H1 (cell line): ENCODE data around the gene AZI2. TPM values are rescaled to one million over a fixed set of nuclear protein-coding genes. Genes with fewer than 3 reads are reported as not detected.

Experiments used
- CTCF ChIA-PET: fragments of 300-600 bp; sonication (Branson Sonifier 250); formaldehyde crosslinking; loops from one replicate; lab custom pipeline; 2021; ENCODE audit not compliant: partially characterized antibody; lab: Charles Lee
- POLR2A ChIA-PET: fragments of 300-600 bp; sonication (Branson Sonifier 250); formaldehyde crosslinking; loops from one replicate; lab custom pipeline; 2021; ENCODE audit warnings: inconsistent platforms; ENCODE audit not compliant: partially characterized antibody; lab: Charles Lee
- DNase-seq, 2 experiments: peaks; one replicate each; pipeline versions ENCODE4 v3.0.0 to v3.0.0-alpha.2; 2010 to 2022; ENCODE audit warnings: low spot score in 2 of 2, low read depth in 1 of 2, mixed read lengths in 1 of 2
- FAIRE-seq: peaks from 2 replicates; lab custom pipeline; 2011; peaks lifted over from hg19 to GRCh38; lab: Jason Lieb, UNC
- H2AFZ ChIP-seq: 2 replicates; pipeline ENCODE4 v1.8.1; 2012; ENCODE audit warnings: low read length, inconsistent platforms
- H2AK5ac ChIP-seq: 2 replicates; pipeline ENCODE4 v1.6.1; 2013; ENCODE audit warnings: low read depth, low read length
- H2BK120ac ChIP-seq: replicated peaks from 2 replicates; pipeline ENCODE3; 2013; ENCODE audit warnings: low read depth, low read length, inconsistent platforms
- H2BK12ac ChIP-seq: 2 replicates; pipeline ENCODE4 v1.6.1; 2013; ENCODE audit warnings: low read depth, low read length
- H2BK15ac ChIP-seq: 2 replicates; pipeline ENCODE4 v1.6.1; 2013; ENCODE audit warnings: low read length
- H2BK20ac ChIP-seq: 2 replicates; pipeline ENCODE4 v1.6.1; 2013; ENCODE audit warnings: low read length
- H2BK5ac ChIP-seq: 2 replicates; pipeline ENCODE4 v1.6.1; 2013; ENCODE audit warnings: low read depth, low read length
- H3K14ac ChIP-seq: 2 replicates; pipeline ENCODE4 v1.6.1; 2013; ENCODE audit warnings: inconsistent platforms; ENCODE audit not compliant: insufficient read length
- H3K18ac ChIP-seq: 2 replicates; pipeline ENCODE4 v1.6.1; 2013; ENCODE audit warnings: low read length; ENCODE audit errors: extremely low read depth
- H3K23ac ChIP-seq: 2 replicates; pipeline ENCODE4 v1.6.1; 2013; ENCODE audit warnings: inconsistent platforms; ENCODE audit not compliant: insufficient read length
- H3K23me2 ChIP-seq: 2 replicates; pipeline ENCODE4 v1.6.1; 2013; ENCODE audit warnings: low read depth, low read length
- H3K27ac ChIP-seq: 2 replicates; pipeline ENCODE4 v1.6.1; 2011; ENCODE audit warnings: low read depth, low read length, inconsistent platforms
- H3K27me3 ChIP-seq, 4 experiments: replicated peaks in 1 of 4; 1 replicate in 1 of 4; 2 replicates in 3 of 4; pipeline versions ENCODE4 v1.6.1 to v1.8.1; 2011 to 2013; ENCODE audit warnings: low read length in 3 of 4, mild to moderate bottlenecking in 3 of 4, inconsistent platforms in 2 of 4, mixed read lengths in 2 of 4, moderate library complexity in 1 of 4; ENCODE audit not compliant: control insufficient read depth in 3 of 4, insufficient read depth in 3 of 4; ENCODE audit errors: extremely low read depth in 1 of 4
- H3K36me3 ChIP-seq, 4 experiments: 2 replicates each; pipeline versions ENCODE4 v1.6.1 to v1.8.1; 2011 to 2013; ENCODE audit warnings: mild to moderate bottlenecking in 4 of 4, low read length in 3 of 4, moderate library complexity in 2 of 4, control low read depth in 1 of 4, inconsistent platforms in 1 of 4; ENCODE audit not compliant: insufficient read depth in 4 of 4, control insufficient read depth in 2 of 4
- H3K4ac ChIP-seq: replicated peaks from 2 replicates; pipeline ENCODE3; 2013; ENCODE audit warnings: low read length, low read depth, mixed read lengths, inconsistent platforms; ENCODE audit not compliant: insufficient read length
- H3K4me1 ChIP-seq, 4 experiments: replicated peaks in 1 of 4; 1 replicate in 1 of 4; 2 replicates in 3 of 4; pipeline versions ENCODE4 v1.6.1 to v1.8.1; 2011 to 2013; ENCODE audit warnings: low read length in 3 of 4, inconsistent platforms in 2 of 4, mixed read lengths in 1 of 4; ENCODE audit not compliant: insufficient read depth in 4 of 4, control insufficient read depth in 3 of 4
- H3K4me2 ChIP-seq, 2 experiments: 2 replicates each; pipeline versions ENCODE4 v1.6.1 to v1.8.1; 2011 to 2013; ENCODE audit warnings: low read depth in 2 of 2, low read length in 2 of 2, control low read depth in 1 of 2, inconsistent platforms in 1 of 2, mild to moderate bottlenecking in 1 of 2; ENCODE audit not compliant: insufficient read depth in 1 of 2
- H3K4me3 ChIP-seq, 4 experiments: fragments of 200-600, 300-600 bp in 1 of 4; sonication (generic), shearing (Covaris generic), sonication (Bioruptor Twin) in 1 of 4; 2 replicates each; pipeline versions ENCODE4 v1.5.1 to v1.8.1; 2011 to 2016; ENCODE audit warnings: low read length in 4 of 4, low read depth in 3 of 4, control low read depth in 2 of 4, inconsistent platforms in 2 of 4, mild to moderate bottlenecking in 2 of 4, mixed read lengths in 1 of 4, moderate library complexity in 1 of 4; ENCODE audit not compliant: insufficient read depth in 2 of 4; ENCODE audit errors: extremely low read depth in 1 of 4
- H3K56ac ChIP-seq: replicated peaks from 2 replicates; pipeline ENCODE3; 2013; ENCODE audit warnings: low read depth, mild to moderate bottlenecking, mixed read lengths, low read length, inconsistent platforms; ENCODE audit not compliant: insufficient read length
- H3K79me1 ChIP-seq: 2 replicates; pipeline ENCODE4 v1.6.1; 2013; ENCODE audit warnings: low read depth, low read length, control low read depth
- H3K79me2 ChIP-seq, 2 experiments: 2 replicates each; pipeline versions ENCODE4 v1.6.1 to v1.8.1; 2012 to 2013; ENCODE audit warnings: low read length in 2 of 2, mild to moderate bottlenecking in 2 of 2, inconsistent platforms in 1 of 2; ENCODE audit not compliant: insufficient read depth in 2 of 2, control insufficient read depth in 1 of 2
- H3K9ac ChIP-seq, 4 experiments: replicated peaks in 1 of 4; 1 replicate in 1 of 4; 2 replicates in 3 of 4; pipeline versions ENCODE4 v1.6.1 to v1.8.1; 2011 to 2013; ENCODE audit warnings: low read depth in 3 of 4, low read length in 3 of 4, control low read depth in 2 of 4, mild to moderate bottlenecking in 2 of 4, moderate library complexity in 2 of 4, inconsistent platforms in 1 of 4; ENCODE audit errors: extremely low read depth in 1 of 4
- H3K9me3 ChIP-seq, 2 experiments: 2 replicates each; pipeline versions ENCODE4 v1.6.1 to v1.8.1; 2012 to 2013; ENCODE audit warnings: mild to moderate bottlenecking in 2 of 2, moderate library complexity in 2 of 2, control low read depth in 1 of 2, inconsistent platforms in 1 of 2, low read depth in 1 of 2, low read length in 1 of 2, mixed read lengths in 1 of 2; ENCODE audit not compliant: insufficient read depth in 2 of 2
- H4K20me1 ChIP-seq, 2 experiments: replicated peaks in 1 of 2; 2 replicates each; pipeline versions ENCODE3 to v1.8.1; 2011 to 2013; ENCODE audit warnings: inconsistent platforms in 2 of 2, low read length in 2 of 2, mild to moderate bottlenecking in 1 of 2; ENCODE audit not compliant: insufficient read depth in 2 of 2, control insufficient read depth in 1 of 2
- H4K5ac ChIP-seq: 2 replicates; pipeline ENCODE4 v1.6.1; 2013; ENCODE audit warnings: low read length, low read depth, mixed read lengths, inconsistent platforms; ENCODE audit not compliant: insufficient read length
- H4K8ac ChIP-seq: 2 replicates; pipeline ENCODE4 v1.8.0; 2013; ENCODE audit warnings: mild to moderate bottlenecking, moderate library complexity, low read length, inconsistent platforms; ENCODE audit not compliant: insufficient read depth; ENCODE audit errors: extremely low read depth
- H4K91ac ChIP-seq: replicated peaks from 2 replicates; pipeline ENCODE3; 2013; ENCODE audit warnings: low read length, mixed read lengths, inconsistent platforms; ENCODE audit not compliant: insufficient read length
- ATF3 ChIP-seq: IDR thresholded peaks from 2 replicates; pipeline ENCODE4 v1.6.1; 2011; ENCODE audit warnings: low read depth, mild to moderate bottlenecking, low read length; ENCODE audit not compliant: insufficient read depth
- BCL11A ChIP-seq, 2 experiments: IDR thresholded peaks; one replicate each; pipeline ENCODE4 v1.6.1; 2011; ENCODE audit warnings: low read depth in 2 of 2, low read length in 2 of 2, mild to moderate bottlenecking in 2 of 2
- EGR1 ChIP-seq: IDR thresholded peaks from 2 replicates; pipeline ENCODE4 v1.6.1; 2011; ENCODE audit warnings: low read depth, low read length, borderline replicate concordance
- MAFK ChIP-seq: IDR thresholded peaks from 2 replicates; pipeline ENCODE4 v1.6.1; 2012; ENCODE audit warnings: low read depth, mild to moderate bottlenecking, improper control_type of control experiment, low read length
- RAD21 ChIP-seq, 2 experiments: IDR thresholded peaks in 1 of 2; conservative IDR thresholded peaks in 1 of 2; 2 replicates each; pipeline ENCODE4 v1.6.1; 2011; ENCODE audit warnings: low read depth in 2 of 2, low read length in 2 of 2, improper control_type of control experiment in 1 of 2, inconsistent platforms in 1 of 2, mild to moderate bottlenecking in 1 of 2, moderate library complexity in 1 of 2
- SRF ChIP-seq: IDR thresholded peaks from 2 replicates; pipeline ENCODE4 v1.6.1; 2011; ENCODE audit warnings: mild to moderate bottlenecking, low read depth, low read length, moderate library complexity
- YY1 ChIP-seq: IDR thresholded peaks from 2 replicates; pipeline ENCODE4 v1.6.1; 2011; ENCODE audit warnings: low read depth, mild to moderate bottlenecking, low read length
- WGBS, 2 experiments: shearing (Covaris generic) in 1 of 2; methylation state at CpG; one replicate each; pipeline versions ENCODE4 v1.1.6 to v1.1.7; 2013 to 2015; ENCODE audit warnings: low lambda C conversion rate in 2 of 2, mixed read lengths in 2 of 2, inconsistent platforms in 1 of 2, low coverage in 1 of 2, missing lambda C conversion rate in 1 of 2; ENCODE audit not compliant: insufficient replicate concordance in 2 of 2, insufficient coverage in 1 of 2, insufficient read length in 1 of 2; ENCODE audit errors: extremely low coverage in 1 of 2, missing lambda C conversion rate in 1 of 2; 5-methylcytosine and 5-hydroxymethylcytosine counted together
- polyA plus RNA-seq, 7 experiments: library from polyadenylated mRNA; depleted of rRNA in 3 of 7; stranded (reverse) in 5 of 7; unstranded in 2 of 7; fragments of >200 nt in 5 of 7; fragments of 200-250 nt in 2 of 7; gene quantifications; 1 replicate in 5 of 7; 2 replicates in 1 of 7; 4 replicates in 1 of 7; pipeline versions ENCODE4 v1.2.1 to v1.2.3, GENCODE V29; 2011 to 2013; ENCODE audit warnings: missing spikeins in 2 of 7, mixed read lengths in 2 of 7
- total RNA-seq: library from RNA; stranded (reverse); fragmentation: NEBNext Ultra II Directional; extraction: Animal tissue kit (Norgen Biotek cat#: 25700); gene quantifications from 2 replicates; pipeline ENCODE4 v1.2.1, GENCODE V29; 2021
- TF ChIP-seq, protein P1 (sequence below), 3 experiments: IDR thresholded peaks; 1 replicate in 2 of 3; 2 replicates in 1 of 3; pipeline versions ENCODE4 v1.5.1 to v1.6.1; 2011; ENCODE audit warnings: low read length in 3 of 3, mild to moderate bottlenecking in 3 of 3, inconsistent platforms in 2 of 3, low read depth in 1 of 3, moderate library complexity in 1 of 3; ENCODE audit not compliant: insufficient read depth in 1 of 3; ENCODE audit errors: control extremely low read depth in 1 of 3

The AZI2 gene
- total and polyA plus RNA-seq, 2 of the 8 experiments (the other 6 are each of a cell fraction or from before 2014, with no cell fraction given): 17.4 to 39.2 TPM

DNA sequence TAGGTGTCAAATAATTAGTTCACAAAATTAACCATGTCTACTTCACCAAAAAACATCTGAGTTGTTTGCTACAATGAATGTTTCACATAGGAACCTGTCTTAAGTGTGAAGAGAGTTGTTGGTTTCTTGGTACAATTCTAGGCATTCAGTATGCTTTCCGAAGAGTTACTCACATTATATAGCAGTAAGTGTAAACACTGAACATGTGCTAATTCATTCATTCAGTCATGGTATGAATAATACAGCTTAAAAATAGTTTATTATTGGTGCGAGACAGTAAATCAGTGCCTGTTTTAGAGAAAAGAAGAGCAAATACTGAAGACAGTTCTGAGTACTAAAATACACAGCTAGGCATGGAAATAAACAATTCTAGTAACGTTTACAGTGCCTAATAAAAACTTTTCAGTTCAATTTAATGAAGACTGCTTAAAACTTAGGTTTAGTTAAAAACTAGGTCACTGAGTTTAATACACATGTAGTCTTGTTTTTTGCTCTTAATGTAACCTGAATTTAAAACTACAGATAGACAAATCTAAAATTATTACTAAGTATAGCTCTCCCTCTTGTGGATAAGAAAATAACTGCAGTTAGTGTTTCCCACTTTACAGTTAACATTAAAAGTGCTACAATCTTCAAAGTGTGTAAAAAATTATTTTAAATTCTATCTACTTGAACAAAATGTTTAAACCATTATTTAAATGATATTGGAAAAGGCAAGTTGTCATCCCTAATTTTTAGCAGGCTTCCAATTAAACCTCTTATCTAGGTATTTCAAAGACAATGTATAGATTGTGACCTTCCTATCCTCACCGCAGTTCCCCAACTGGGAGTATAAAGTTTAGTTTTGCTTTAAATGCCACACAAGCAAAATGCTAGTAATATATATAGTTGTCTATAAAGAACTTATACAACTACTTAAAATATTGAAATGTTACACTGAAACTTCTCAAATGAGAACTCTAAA is 20.2 kb downstream of the AZI2 start:
- WGBS, 2 experiments: 89% methylated on average over 4 of the region's 4 CpGs; no CpG with 5 or more reads in 1 of the 2 experiments
- H3K79me1 ChIP-seq: no peaks in the 10 kb centered on the region
- no peak overlapping the region for H4K8ac ChIP-seq
- no peak overlapping the region for H3K27ac ChIP-seq
- no peak overlapping the region for H4K91ac ChIP-seq
- ChIA-PET POLR2A (no interaction called here), CTCF (interaction anchor here (0.6 to 4.8 kb wide), 23 partner anchors 9 to 658 kb away, joined by 3 to 41 read pairs (median 3); partner anchors contain the start of gene EOMES)
- H2BK15ac ChIP-seq: no peak overlapping the region
- H2AK5ac ChIP-seq: no peak overlapping the region
- H3K4me1 ChIP-seq: no peaks in the 10 kb centered on the region
- H3K9ac ChIP-seq: no peak overlapping the region
- no peak overlapping the region for H3K4me3 ChIP-seq
- H2BK5ac ChIP-seq: no peak overlapping the region
- no peak overlapping the region for H2BK120ac ChIP-seq
- no peak overlapping the region for H3K23ac ChIP-seq
- no peaks in the 10 kb centered on the region for H3K9me3 ChIP-seq
- FAIRE-seq (no peak), DNase-seq (no peak)
- no peak overlapping the region for H2BK20ac ChIP-seq
- H3K56ac ChIP-seq: no peak overlapping the region
- no peak overlapping the region for H4K5ac ChIP-seq
- no peak overlapping the region for H2BK12ac ChIP-seq
- H3K23me2 ChIP-seq: no peaks in the 10 kb centered on the region
- no peak overlapping the region for H3K4ac ChIP-seq
- H3K4me2 ChIP-seq: no peak overlapping the region
- peaks cover 0 to 18% (median 1%) of the 10 kb centered on the region in 4 experiments; a peak in 2 of 8 replicates for H3K36me3 ChIP-seq
- H3K27me3 ChIP-seq: no peaks in the 10 kb centered on the region
- H3K18ac ChIP-seq: no peak overlapping the region
- no peak overlapping the region for H2AFZ ChIP-seq
- H3K14ac ChIP-seq: no peak overlapping the region
- no peaks in the 10 kb centered on the region for H3K79me2 ChIP-seq
- peaks cover 0 to 1% of the 10 kb centered on the region in 2 experiments for H4K20me1 ChIP-seq
- TF ChIP-seq SRF: no peak
- peak in 1 of 2 experiments; percentile 68 for TF ChIP-seq RAD21 (IDR thresholded peaks at IDR 0.05 in 1 of 2, conservative IDR thresholded peaks at IDR 0.05 in 1 of 2; ENCODE audit: low read depth in 2 of 2, low read length in 2 of 2)
- TF ChIP-seq MAFK: no peak
- no peak for TF ChIP-seq YY1
- TF ChIP-seq, protein P1, sequence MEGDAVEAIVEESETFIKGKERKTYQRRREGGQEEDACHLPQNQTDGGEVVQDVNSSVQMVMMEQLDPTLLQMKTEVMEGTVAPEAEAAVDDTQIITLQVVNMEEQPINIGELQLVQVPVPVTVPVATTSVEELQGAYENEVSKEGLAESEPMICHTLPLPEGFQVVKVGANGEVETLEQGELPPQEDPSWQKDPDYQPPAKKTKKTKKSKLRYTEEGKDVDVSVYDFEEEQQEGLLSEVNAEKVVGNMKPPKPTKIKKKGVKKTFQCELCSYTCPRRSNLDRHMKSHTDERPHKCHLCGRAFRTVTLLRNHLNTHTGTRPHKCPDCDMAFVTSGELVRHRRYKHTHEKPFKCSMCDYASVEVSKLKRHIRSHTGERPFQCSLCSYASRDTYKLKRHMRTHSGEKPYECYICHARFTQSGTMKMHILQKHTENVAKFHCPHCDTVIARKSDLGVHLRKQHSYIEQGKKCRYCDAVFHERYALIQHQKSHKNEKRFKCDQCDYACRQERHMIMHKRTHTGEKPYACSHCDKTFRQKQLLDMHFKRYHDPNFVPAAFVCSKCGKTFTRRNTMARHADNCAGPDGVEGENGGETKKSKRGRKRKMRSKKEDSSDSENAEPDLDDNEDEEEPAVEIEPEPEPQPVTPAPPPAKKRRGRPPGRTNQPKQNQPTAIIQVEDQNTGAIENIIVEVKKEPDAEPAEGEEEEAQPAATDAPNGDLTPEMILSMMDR (IDR thresholded peaks at IDR 0.05; ENCODE audit: control extremely low read depth in 1 of 3, insufficient read depth in 1 of 3, low read depth in 1 of 3, low read length in 3 of 3): peak in 2 of 3 experiments; percentile 10 to 43; a peak in 2 of 4 replicates
- no peak for TF ChIP-seq ATF3
- TF ChIP-seq BCL11A (IDR thresholded peaks at IDR 0.05; ENCODE audit: low read depth in 2 of 2, low read length in 2 of 2): no peak
- no peak for TF ChIP-seq EGR1
